HG02571 (cell line): Measurements from ENCODE around the gene CA4.
"Not testable (repeated sequence)": the region's sequence is repeated elsewhere in the genome, so short reads cannot be mapped to it uniquely, and the experiment has no call there.

ENCODE experiments used
- ATAC-seq: cut with Tn5 transposase; IDR thresholded peaks from one replicate; pipeline ENCODE4 v1.9.1; 2021; ENCODE audit warnings: mild to moderate bottlenecking, moderate library complexity; ENCODE audit not compliant: unreplicated experiment

The CA4 gene

GRCh38 chr17:60171753-60172079, 21.9 kb downstream of the CA4 start:
- no peak for ATAC-seq

GRCh38 chr17:60173304-60173819, 23.6 kb downstream of the CA4 start:
- no peak for ATAC-seq

GRCh38 chr17:60174035-60174434, 24.3 kb downstream of the CA4 start:
- ATAC-seq: no peak

- ATAC-seq: not testable (repeated sequence)
These were observed 25.0 kb downstream of the CA4 start for GRCh38 chr17:60174767-60175166.

- ATAC-seq: not testable (repeated sequence)
These were observed 27.0 kb downstream of the CA4 start for GRCh38 chr17:60176763-60177162.

GRCh38 chr17:60178180-60178579, 28.4 kb downstream of the CA4 start:
- not testable (repeated sequence) for ATAC-seq

GRCh38 chr17:60180380-60180779, 30.6 kb downstream of the CA4 start:
- not testable (repeated sequence) for ATAC-seq

GRCh38 chr17:60186372-60186771, 36.6 kb downstream of the CA4 start:
- ATAC-seq: not testable (repeated sequence)

GRCh38 chr17:60186846-60187745, 37.3 kb downstream of the CA4 start:
- not testable (repeated sequence) for ATAC-seq

GRCh38 chr17:60188759-60189158, 39.0 kb downstream of the CA4 start:
- ATAC-seq: no peak

GRCh38 chr17:60190032-60190431, 40.3 kb downstream of the CA4 start:
- not testable (repeated sequence) for ATAC-seq

GRCh38 chr17:60193032-60193431, 43.3 kb downstream of the CA4 start:
- ATAC-seq: not testable (repeated sequence)

- no peak for ATAC-seq
These were observed 43.7 kb downstream of the CA4 start for GRCh38 chr17:60193482-60193881.

- ATAC-seq: not testable (repeated sequence)
These were observed 44.4 kb downstream of the CA4 start for GRCh38 chr17:60194141-60194540.

- ATAC-seq: not testable (repeated sequence)
These were observed 48.9 kb downstream of the CA4 start for GRCh38 chr17:60198630-60199029.

GRCh38 chr17:60205782-60206181, 56.0 kb downstream of the CA4 start:
- not testable (repeated sequence) for ATAC-seq

- not testable (repeated sequence) for ATAC-seq
These were observed 58.5 kb downstream of the CA4 start for GRCh38 chr17:60208302-60208701.
